T-helper 1 cell treated with Interleukin-12 subunit alpha and Interleukin-12 subunit beta and Interleukin-4 antibody, amounts not matched to agents 30 ng/mL and 1 ng/mL, for 36 hours (primary cell): Measurements from ENCODE around the gene EBF4. TPM values are rescaled to one million over a fixed set of nuclear protein-coding genes. Genes with fewer than 3 reads are reported as not detected.

Experiments
- intact Hi-C: fragments of 100-400 bp; cut with micrococcal nuclease; formaldehyde crosslinking; loops from one replicate; pipeline ENCODE4 v1.15.1; 2024
- total RNA-seq: library from RNA; stranded (reverse); gene quantifications from 2 replicates; pipeline ENCODE4 v1.2.3, GENCODE V29; 2022

Gene EBF4
- total RNA-seq, 1 donor from 2014 or later: 32.4 TPM

- intact Hi-C loops: loop anchor here (1.0 to 5.0 kb wide), 5 partner anchors 12 to 261 kb away; partner anchors contain the start of gene PTPRA
Measured at GRCh38 chr20:2741463-2741862, 48.9 kb downstream of the EBF4 start.

- intact Hi-C loops: loop anchor here (1.0 to 5.0 kb wide), 5 partner anchors 13 to 260 kb away; partner anchors contain the start of gene PTPRA
Measured at GRCh38 chr20:2741881-2742280, 49.3 kb downstream of the EBF4 start.

- intact Hi-C loops: loop anchor here (5.0 kb wide), 4 partner anchors 110 to 260 kb away; partner anchors contain the start of gene PTPRA
Measured at GRCh38 chr20:2742431-2742830, 49.9 kb downstream of the EBF4 start.

GRCh38 chr20:2742934-2743559 is 50.5 kb downstream of the EBF4 start:
- intact Hi-C loops: loop anchor here (1.0 to 5.0 kb wide), 9 partner anchors 8 to 259 kb away; partner anchors contain the start of genes NOP56 and PTPRA

- intact Hi-C loops: no loop called here
Measured at GRCh38 chr20:2745060-2745910, 52.7 kb downstream of the EBF4 start.

GRCh38 chr20:2745936-2746635 is 53.5 kb downstream of the EBF4 start:
- intact Hi-C loops: no loop called here

- intact Hi-C loops: no loop called here
Measured at GRCh38 chr20:2746636-2747265, 54.2 kb downstream of the EBF4 start.

- intact Hi-C loops: no loop called here
Measured at GRCh38 chr20:2747676-2748235, 55.2 kb downstream of the EBF4 start.

- intact Hi-C loops: no loop called here
Measured at GRCh38 chr20:2748551-2749342, 56.2 kb downstream of the EBF4 start.

GRCh38 chr20:2749343-2749950 is 56.9 kb downstream of the EBF4 start:
- intact Hi-C loops: no loop called here

GRCh38 chr20:2749951-2750490 is 57.4 kb downstream of the EBF4 start:
- intact Hi-C loops: no loop called here

GRCh38 chr20:2750491-2751251 is 58.1 kb downstream of the EBF4 start:
- intact Hi-C loops: loop anchor here (1.0 kb wide), 1 partner anchor 7 kb away; no protein-coding TSS in a partner anchor

GRCh38 chr20:2751347-2751877 is 58.8 kb downstream of the EBF4 start:
- intact Hi-C loops: loop anchor here (1.0 kb wide), 1 partner anchor 8 kb away; no protein-coding TSS in a partner anchor

GRCh38 chr20:2751878-2752566 is 59.4 kb downstream of the EBF4 start:
- intact Hi-C loops: loop anchor here (1.0 to 2.0 kb wide), 5 partner anchors 9 to 249 kb away; partner anchors contain the start of genes PCED1A and VPS16

GRCh38 chr20:2752567-2753460 is 60.2 kb downstream of the EBF4 start:
- intact Hi-C loops: loop anchor here (1.0 to 2.0 kb wide), 4 partner anchors 40 to 248 kb away; partner anchors contain the start of genes PCED1A and VPS16

- intact Hi-C loops: loop anchor here (2.0 kb wide), 1 partner anchor 87 kb away; the partner anchor contains the start of genes PCED1A and VPS16
Measured at GRCh38 chr20:2753461-2754040, 61.0 kb downstream of the EBF4 start.
